Neuronal stem cell (in vitro differentiated cells): ENCODE measurements around the gene LRRK2.
"Not testable (repeated sequence)": the region's sequence is repeated elsewhere in the genome, so short reads cannot be mapped to it uniquely, and the experiment has no call there.

Experiments used
- DNase-seq: peaks from one replicate; pipeline ENCODE4 v3.0.0-alpha.2; 2013; ENCODE audit warnings: low spot score
- H2AFZ ChIP-seq: one replicate; pipeline ENCODE4 v1.6.1; 2013; ENCODE audit warnings: mild to moderate bottlenecking, low read length, inconsistent platforms
- H2AK5ac ChIP-seq: 2 replicates; pipeline ENCODE4 v1.6.1; 2013; ENCODE audit warnings: low read depth, mild to moderate bottlenecking, inconsistent platforms, low read length, moderate library complexity, mixed read lengths
- H2BK120ac ChIP-seq: 2 replicates; pipeline ENCODE4 v1.6.1; 2013; ENCODE audit warnings: low read depth, mild to moderate bottlenecking, inconsistent platforms, low read length, moderate library complexity, mixed read lengths
- H2BK12ac ChIP-seq: one replicate; pipeline ENCODE4 v1.6.1; 2013; ENCODE audit warnings: low read length, inconsistent platforms
- H2BK15ac ChIP-seq: 2 replicates; pipeline ENCODE4 v1.6.1; 2013; ENCODE audit warnings: mild to moderate bottlenecking, low read length, inconsistent platforms, mixed read lengths
- H2BK5ac ChIP-seq: one replicate; pipeline ENCODE4 v1.6.1; 2013; ENCODE audit warnings: inconsistent platforms, mild to moderate bottlenecking, low read length, moderate library complexity
- H3K14ac ChIP-seq: one replicate; pipeline ENCODE4 v1.6.1; 2013; ENCODE audit warnings: low read length, inconsistent platforms
- H3K18ac ChIP-seq: 2 replicates; pipeline ENCODE4 v1.6.1; 2013; ENCODE audit warnings: low read length, inconsistent platforms
- H3K23ac ChIP-seq: 2 replicates; pipeline ENCODE4 v1.6.1; 2013; ENCODE audit warnings: low read depth, mild to moderate bottlenecking, mixed read lengths, low read length, inconsistent platforms; ENCODE audit not compliant: poor library complexity
- H3K27ac ChIP-seq: replicated peaks from 3 replicates; pipeline ENCODE4 v1.5.1; 2013; ENCODE audit warnings: low read length, inconsistent platforms
- H3K27me3 ChIP-seq, 3 experiments: 2 replicates each; pipeline ENCODE4 v1.6.1; 2013; ENCODE audit warnings: low read length in 3 of 3, mild to moderate bottlenecking in 2 of 3, inconsistent platforms in 1 of 3, low read depth in 1 of 3, mixed read lengths in 1 of 3, moderate library complexity in 1 of 3; ENCODE audit not compliant: control insufficient read depth in 3 of 3, insufficient read depth in 3 of 3
- H3K36me3 ChIP-seq, 2 donors: replicated peaks in 1 of 2; 2 replicates each; pipeline ENCODE4 v1.6.1; 2013; ENCODE audit warnings: low read length in 2 of 2; ENCODE audit not compliant: control insufficient read depth in 2 of 2, insufficient read depth in 2 of 2
- H3K4ac ChIP-seq: 2 replicates; pipeline ENCODE4 v1.6.1; 2013; ENCODE audit warnings: inconsistent platforms, mild to moderate bottlenecking, low read length, moderate library complexity
- H3K4me1 ChIP-seq, 2 donors: 1 replicate in 1 of 2; 2 replicates in 1 of 2; pipeline ENCODE4 v1.6.1; 2013; ENCODE audit warnings: low read length in 2 of 2, low read depth in 1 of 2; ENCODE audit not compliant: control insufficient read depth in 2 of 2, insufficient read depth in 1 of 2
- H3K4me2 ChIP-seq: one replicate; pipeline ENCODE4 v1.6.1; 2013; ENCODE audit warnings: mild to moderate bottlenecking, low read length, inconsistent platforms; ENCODE audit not compliant: insufficient read depth, poor library complexity, severe bottlenecking
- H3K4me3 ChIP-seq, 2 donors: 2 replicates each; pipeline ENCODE4 v1.5.1; 2013; ENCODE audit warnings: low read length in 2 of 2, mild to moderate bottlenecking in 2 of 2, inconsistent platforms in 1 of 2, moderate library complexity in 1 of 2
- H3K79me1 ChIP-seq: one replicate; pipeline ENCODE4 v1.6.1; 2013; ENCODE audit warnings: low read depth, mild to moderate bottlenecking, inconsistent platforms, low read length, moderate library complexity
- H3K9ac ChIP-seq: one replicate; pipeline ENCODE4 v1.6.1; 2013; ENCODE audit warnings: mild to moderate bottlenecking, low read depth, low read length, inconsistent platforms; ENCODE audit not compliant: poor library complexity
- H3K9me3 ChIP-seq, 2 donors: replicated peaks in 1 of 2; 2 replicates each; pipeline versions ENCODE3 to v1.6.1; 2013; ENCODE audit warnings: low read length in 2 of 2, mild to moderate bottlenecking in 2 of 2, inconsistent platforms in 1 of 2, low read depth in 1 of 2, mixed read lengths in 1 of 2, moderate library complexity in 1 of 2; ENCODE audit not compliant: control insufficient read depth in 2 of 2, insufficient read depth in 1 of 2
- H4K8ac ChIP-seq: one replicate; pipeline ENCODE4 v1.6.1; 2013; ENCODE audit warnings: low read depth, mild to moderate bottlenecking, inconsistent platforms, low read length, moderate library complexity
- H4K91ac ChIP-seq: one replicate; pipeline ENCODE4 v1.6.1; 2013; ENCODE audit warnings: low read length, low read depth, mild to moderate bottlenecking, inconsistent platforms; ENCODE audit not compliant: poor library complexity
- WGBS, 2 donors: extraction: QIAGEN DNeasy Blood & Tissue Kit; methylation state at CpG; one replicate each; pipeline ENCODE4 v1.1.7; 2013; ENCODE audit warnings: missing lambda C conversion rate in 2 of 2, mixed read lengths in 1 of 2; ENCODE audit not compliant: insufficient read length in 2 of 2, insufficient replicate concordance in 1 of 2; ENCODE audit errors: extremely low coverage in 2 of 2; 5-methylcytosine and 5-hydroxymethylcytosine counted together

The LRRK2 gene

DNA sequence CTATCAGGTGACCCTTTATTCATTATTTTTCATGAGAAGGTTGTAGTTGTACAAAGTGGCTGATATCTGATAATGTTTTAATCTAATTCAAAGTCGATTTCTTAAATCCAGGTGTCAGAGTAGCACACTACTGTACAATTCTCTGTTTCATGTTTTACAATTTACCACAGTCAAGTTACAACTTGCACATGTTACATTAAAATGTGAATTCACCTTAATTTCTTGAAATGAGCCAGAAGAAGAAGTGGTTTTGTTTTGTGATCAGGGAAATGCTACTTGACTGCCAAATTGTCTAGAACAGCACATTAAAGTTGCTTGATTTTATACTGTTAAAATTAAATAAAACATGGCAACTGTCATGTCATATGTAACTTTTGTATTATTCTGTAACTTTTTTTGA is 23.2 kb downstream of the LRRK2 start:
- Histone ChIP-seq H2BK5ac (no peak overlapping the region), H4K91ac (no peak overlapping the region), H3K14ac (no peak overlapping the region), H3K27me3 (no peaks in the 10 kb centered on the region), H2AK5ac (no peak overlapping the region), H3K18ac (no peak overlapping the region), H3K27ac (no peak overlapping the region), H2BK120ac (no peak overlapping the region), H3K4ac (no peak overlapping the region), H3K9me3 (no peaks in the 10 kb centered on the region), H3K4me1 (no peaks in the 10 kb centered on the region), H3K79me1 (no peaks in the 10 kb centered on the region), H3K9ac (no peak overlapping the region), H2BK15ac (no peak overlapping the region), H3K23ac (no peak overlapping the region), H2AFZ (no peak overlapping the region), H3K36me3 (no peaks in the 10 kb centered on the region), H4K8ac (no peak overlapping the region), H3K4me2 (no peak overlapping the region), H3K4me3 (no peak overlapping the region), H2BK12ac (no peak overlapping the region)
- no CpG with 5 or more reads among the region's 1 CpG for WGBS, 2 donors
- no peak for DNase-seq

GRCh38 chr12:40248585-40249297 is 23.9 kb downstream of the LRRK2 start:
- Histone ChIP-seq H3K4me2 (no peak overlapping the region), H3K14ac (no peak overlapping the region), H3K4me3 (no peak overlapping the region), H3K79me1 (no peaks in the 10 kb centered on the region), H2AFZ (no peak overlapping the region), H3K18ac (no peak overlapping the region), H2AK5ac (no peak overlapping the region), H3K4me1 (no peaks in the 10 kb centered on the region), H4K91ac (no peak overlapping the region), H3K9me3 (no peaks in the 10 kb centered on the region), H2BK120ac (no peak overlapping the region), H3K4ac (no peak overlapping the region), H3K27me3 (no peaks in the 10 kb centered on the region), H2BK5ac (no peak overlapping the region), H3K9ac (no peak overlapping the region), H4K8ac (no peak overlapping the region), H3K23ac (no peak overlapping the region), H2BK15ac (no peak overlapping the region), H2BK12ac (no peak overlapping the region), H3K36me3 (no peaks in the 10 kb centered on the region), H3K27ac (no peak overlapping the region)
- no CpG with 5 or more reads among the region's 4 CpGs for WGBS, 2 donors
- DNase-seq = no peak

GRCh38 chr12:40250652-40251051 is 25.9 kb downstream of the LRRK2 start:
- not testable (repeated sequence) for H2AFZ ChIP-seq, H2BK15ac ChIP-seq, H4K91ac ChIP-seq, H2BK12ac ChIP-seq, H3K14ac ChIP-seq, H3K4me1 ChIP-seq, H2AK5ac ChIP-seq, H3K9me3 ChIP-seq, H3K79me1 ChIP-seq, H3K18ac ChIP-seq, H2BK120ac ChIP-seq, H2BK5ac ChIP-seq, H3K4me3 ChIP-seq, H3K27me3 ChIP-seq, H3K4me2 ChIP-seq, H4K8ac ChIP-seq, H3K4ac ChIP-seq, H3K27ac ChIP-seq, H3K9ac ChIP-seq, H3K23ac ChIP-seq, H3K36me3 ChIP-seq, DNase-seq
- WGBS, 2 donors = no CpG with 5 or more reads among the region's 3 CpGs

GRCh38 chr12:40253936-40254335 is 29.1 kb downstream of the LRRK2 start:
- H2AFZ ChIP-seq = no peak overlapping the region
- H3K14ac ChIP-seq = no peak overlapping the region
- H3K4me1 ChIP-seq = no peaks in the 10 kb centered on the region
- H3K9me3 ChIP-seq = no peaks in the 10 kb centered on the region
- no peak overlapping the region for H3K4ac ChIP-seq
- no peak overlapping the region for H3K4me2 ChIP-seq
- no peak overlapping the region for H3K18ac ChIP-seq
- no peak overlapping the region for H3K27ac ChIP-seq
- no peak for DNase-seq
- H4K91ac ChIP-seq = no peak overlapping the region
- no peak overlapping the region for H4K8ac ChIP-seq
- H2BK15ac ChIP-seq = no peak overlapping the region
- no peak overlapping the region for H2AK5ac ChIP-seq
- H2BK5ac ChIP-seq = no peak overlapping the region
- H2BK120ac ChIP-seq = no peak overlapping the region
- no peak overlapping the region for H3K9ac ChIP-seq
- no peaks in the 10 kb centered on the region for H3K36me3 ChIP-seq
- WGBS, 2 donors = no CpG with 5 or more reads among the region's 1 CpG
- no peaks in the 10 kb centered on the region for H3K79me1 ChIP-seq
- H3K23ac ChIP-seq = no peak overlapping the region
- H2BK12ac ChIP-seq = no peak overlapping the region
- H3K27me3 ChIP-seq = no peaks in the 10 kb centered on the region
- no peak overlapping the region for H3K4me3 ChIP-seq
